SK-N-SH treated with all-trans-retinoic acid at 6 μM for 48 hours (cell line): ENCODE measurements around the gene LRPPRC.

ENCODE experiments used
- ARNTL ChIP-seq: fragments of 450-650 bp; formaldehyde crosslinking; IDR thresholded peaks from 2 replicates; pipeline ENCODE4 v1.5.0; 2020; ENCODE audit warnings: low read depth, mild to moderate bottlenecking, moderate library complexity, borderline replicate concordance
- CREB5 ChIP-seq: fragments of 250-450 bp; sonication (Bioruptor Pico); IDR thresholded peaks from 2 replicates; pipeline ENCODE4 v1.5.1; 2020; ENCODE audit warnings: low read depth, mild to moderate bottlenecking, moderate library complexity
- ESRRG ChIP-seq: fragments of 250-450 bp; sonication (Bioruptor Pico); IDR thresholded peaks from 2 replicates; pipeline ENCODE4 v1.6.1; 2021; ENCODE audit warnings: mild to moderate bottlenecking
- ISL1 ChIP-seq: fragments of 250-450 bp; sonication (Bioruptor Pico); IDR thresholded peaks from 2 replicates; pipeline ENCODE4 v2.1.2; 2022; ENCODE audit warnings: mild to moderate bottlenecking, moderate library complexity
- PATZ1 ChIP-seq: fragments of 250-450 bp; sonication (Bioruptor Pico); IDR thresholded peaks from 2 replicates; pipeline ENCODE4 v1.8.0; 2020; ENCODE audit warnings: mild to moderate bottlenecking, moderate library complexity, borderline replicate concordance
- POU6F1 ChIP-seq: fragments of 250-450 bp; sonication (Bioruptor Pico); IDR thresholded peaks from 2 replicates; pipeline ENCODE4 v1.8.0; 2021; ENCODE audit warnings: low read depth, mild to moderate bottlenecking, moderate library complexity, borderline replicate concordance
- RARB ChIP-seq: fragments of 250-450 bp; sonication (Bioruptor Pico); IDR thresholded peaks from 2 replicates; pipeline ENCODE4 v1.8.0; 2021; ENCODE audit warnings: mild to moderate bottlenecking, moderate library complexity
- SNAI2 ChIP-seq: fragments of 250-450 bp; sonication (Bioruptor Pico); IDR thresholded peaks from 2 replicates; pipeline ENCODE4 v1.5.0; 2020; ENCODE audit warnings: mild to moderate bottlenecking, moderate library complexity
- ZC3H10 ChIP-seq: fragments of 250-450 bp; sonication (Bioruptor Pico); IDR thresholded peaks from 2 replicates; pipeline ENCODE4 v1.5.1; 2021; ENCODE audit warnings: mild to moderate bottlenecking, moderate library complexity
- ZFP3 ChIP-seq: fragments of 250-450 bp; sonication (Bioruptor Pico); IDR thresholded peaks from 2 replicates; pipeline ENCODE4 v1.5.0; 2020; ENCODE audit warnings: mild to moderate bottlenecking, moderate library complexity
- ZFP30 ChIP-seq: fragments of 450-650 bp; formaldehyde crosslinking; IDR thresholded peaks from 2 replicates; pipeline ENCODE4 v1.5.0; 2022; ENCODE audit warnings: mild to moderate bottlenecking, moderate library complexity
- ZNF70 ChIP-seq: fragments of 450-650 bp; formaldehyde crosslinking; IDR thresholded peaks from 2 replicates; pipeline ENCODE4 v1.5.0; 2020; ENCODE audit warnings: mild to moderate bottlenecking, moderate library complexity

GRCh38 chr2:43984533-43984932 is 11.3 kb downstream of the LRPPRC start:
- no peak for TF ChIP-seq ARNTL
- TF ChIP-seq ZFP30 (CRISPR knock-in tag), result no peak
- TF ChIP-seq RARB, result no peak
- TF ChIP-seq SNAI2 (CRISPR knock-in tag), result no peak
- TF ChIP-seq ISL1 (CRISPR knock-in tag), result no peak
- no peak for TF ChIP-seq ZFP3
- no peak for TF ChIP-seq ESRRG (CRISPR knock-in tag)
- TF ChIP-seq ZNF70 (CRISPR knock-in tag), result no peak
- no peak for TF ChIP-seq ZC3H10 (CRISPR knock-in tag)
- TF ChIP-seq CREB5 (CRISPR knock-in tag), result no peak
- no peak for TF ChIP-seq PATZ1 (CRISPR knock-in tag)
- TF ChIP-seq POU6F1 (CRISPR knock-in tag), result no peak
